CD4-positive, alpha-beta T cell treated with Interleukin-21 for 1 hour (primary cell): ENCODE measurements around the gene SLC6A6.
A peak's percentile ranks its signal among the peaks of the same experiment; 100 is the strongest.

Experiments
- DNase-seq: peaks from one replicate; pipeline ENCODE4 v3.0.0-alpha.2; 2020

Gene SLC6A6

GRCh38 chr3:14373753-14374376 is 28.5 kb upstream of the SLC6A6 start:
- DNase-seq: no peak

GRCh38 chr3:14374444-14374883 is 27.9 kb upstream of the SLC6A6 start:
- no peak for DNase-seq

DNA sequence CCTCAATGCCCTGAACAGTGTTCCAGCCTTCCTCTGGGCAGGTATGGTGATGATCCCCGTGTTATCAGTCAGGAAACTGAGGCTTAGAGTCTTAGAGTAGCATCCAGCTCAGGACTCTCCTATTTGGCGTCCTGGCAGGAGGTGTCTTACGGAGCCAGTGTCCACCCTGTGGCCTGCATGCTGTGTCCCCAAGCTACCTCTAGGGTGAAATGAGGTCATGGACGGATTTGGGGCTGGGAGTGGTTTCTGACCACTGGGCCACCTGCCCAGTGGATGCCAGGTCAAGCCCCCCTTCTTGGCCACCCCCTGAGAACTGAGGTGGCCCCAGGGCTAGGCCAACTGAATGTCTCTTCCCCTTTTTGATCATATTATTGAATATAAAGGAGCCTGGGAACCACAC is 27.2 kb upstream of the SLC6A6 start:
- DNase-seq: no peak

- no peak for DNase-seq
Measured at GRCh38 chr3:14376348-14377043, 25.9 kb upstream of the SLC6A6 start.

DNA sequence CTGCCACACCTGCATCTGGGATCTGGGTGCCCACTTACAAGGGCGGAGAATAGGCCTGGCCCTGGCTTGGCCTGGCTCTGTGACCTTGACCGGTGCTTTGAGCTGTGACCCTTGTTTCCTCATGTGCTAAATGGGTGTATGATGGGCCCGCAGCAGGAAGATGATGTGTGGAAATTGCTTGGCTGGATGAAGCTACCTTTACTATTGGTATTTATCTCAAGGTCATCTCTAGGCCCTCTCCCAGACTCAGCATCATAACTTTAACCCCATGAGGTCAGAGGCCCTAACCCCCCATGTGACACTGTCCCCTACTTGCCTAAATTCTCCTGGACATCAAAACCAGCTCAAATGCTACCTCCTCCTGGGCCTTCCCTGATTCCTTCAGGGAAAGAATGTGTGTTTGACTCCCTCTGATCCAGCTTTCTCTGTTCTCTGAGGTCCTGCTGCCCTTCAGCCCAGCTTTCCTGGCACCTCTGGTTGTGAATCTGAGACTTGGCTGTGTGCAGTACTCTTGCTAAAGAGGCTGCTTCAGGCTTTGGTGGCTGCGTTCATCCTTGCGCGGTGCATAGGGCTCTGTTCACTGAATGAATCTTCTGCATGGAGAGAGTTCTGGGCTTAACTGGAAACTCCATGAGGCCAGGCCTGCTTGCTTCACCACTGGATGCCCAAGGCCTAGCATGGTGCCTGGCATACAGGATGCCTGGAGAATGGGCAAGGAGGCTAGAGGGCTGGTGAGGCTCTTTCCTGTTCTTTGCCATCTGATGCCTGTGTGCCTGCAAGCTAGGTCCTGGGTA is 25.2 kb upstream of the SLC6A6 start:
- no peak for DNase-seq

- peak; percentile 62 for DNase-seq
Measured at GRCh38 chr3:14377838-14378169, 24.6 kb upstream of the SLC6A6 start.

GRCh38 chr3:14378415-14378814 is 24.0 kb upstream of the SLC6A6 start:
- no peak for DNase-seq

DNA sequence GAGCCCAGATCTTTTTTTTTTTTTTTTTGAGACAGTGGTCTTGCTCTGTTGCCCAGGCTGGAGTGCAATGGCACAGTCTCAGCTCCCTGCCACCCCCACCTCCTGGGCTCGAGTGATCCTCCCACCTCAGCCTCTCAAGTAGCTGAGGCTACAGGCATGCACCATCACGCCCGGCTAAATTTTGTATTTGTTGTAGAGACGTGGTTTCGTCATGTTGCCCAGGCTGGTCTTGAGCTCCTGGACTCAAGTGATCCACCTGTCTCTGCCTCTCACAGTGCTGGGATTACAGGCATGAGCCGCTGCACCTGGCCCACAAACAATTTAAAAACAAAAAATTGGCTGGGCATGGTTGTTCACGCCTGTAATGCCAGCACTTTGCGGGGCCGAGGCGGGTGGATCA is 22.6 kb upstream of the SLC6A6 start:
- DNase-seq: no peak

DNA sequence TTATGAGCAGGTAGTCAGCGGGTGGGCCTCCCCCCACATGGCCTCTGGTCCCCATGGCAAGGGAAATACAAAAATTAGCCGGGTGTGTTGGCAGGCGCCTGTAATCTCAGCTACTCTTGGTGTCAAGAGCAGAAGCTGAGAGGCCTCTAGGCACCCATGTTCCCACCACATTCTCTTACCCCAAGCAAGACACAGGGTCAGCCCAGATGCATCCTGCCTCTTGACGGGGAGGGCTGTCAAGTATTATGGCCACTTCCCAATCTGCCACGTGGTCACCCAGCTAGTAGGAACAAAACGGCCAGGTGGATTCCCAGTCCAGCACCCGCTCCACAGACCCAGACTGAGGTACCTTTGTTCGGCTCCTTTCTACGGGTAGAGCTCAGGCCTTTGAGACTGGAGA is 16.2 kb upstream of the SLC6A6 start:
- no peak for DNase-seq

- no peak for DNase-seq
Measured at GRCh38 chr3:14388201-14388600, 14.2 kb upstream of the SLC6A6 start.

- no peak for DNase-seq
Measured at GRCh38 chr3:14389166-14389606, 13.2 kb upstream of the SLC6A6 start.

DNA sequence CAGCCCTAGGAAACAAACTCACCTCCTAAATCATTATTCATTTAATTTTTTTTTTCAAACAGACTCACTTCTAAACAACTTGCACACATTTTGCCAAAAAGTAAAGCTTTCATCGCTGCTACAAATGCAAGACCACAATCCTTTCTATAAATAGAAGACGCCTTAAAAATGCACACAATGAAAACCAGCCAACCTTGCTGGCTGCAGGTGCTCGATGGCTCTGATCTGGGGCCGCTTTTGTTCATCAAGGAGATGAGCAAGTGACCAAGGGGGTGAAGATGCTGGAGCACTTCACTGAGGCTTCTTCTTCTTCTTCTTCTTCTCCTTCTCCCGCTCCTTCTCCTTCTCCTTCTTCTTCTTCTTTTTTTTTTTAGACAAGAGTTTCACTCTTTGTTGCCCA is 12.7 kb upstream of the SLC6A6 start:
- no peak for DNase-seq

GRCh38 chr3:14391033-14391432 is 11.4 kb upstream of the SLC6A6 start:
- no peak for DNase-seq

DNA sequence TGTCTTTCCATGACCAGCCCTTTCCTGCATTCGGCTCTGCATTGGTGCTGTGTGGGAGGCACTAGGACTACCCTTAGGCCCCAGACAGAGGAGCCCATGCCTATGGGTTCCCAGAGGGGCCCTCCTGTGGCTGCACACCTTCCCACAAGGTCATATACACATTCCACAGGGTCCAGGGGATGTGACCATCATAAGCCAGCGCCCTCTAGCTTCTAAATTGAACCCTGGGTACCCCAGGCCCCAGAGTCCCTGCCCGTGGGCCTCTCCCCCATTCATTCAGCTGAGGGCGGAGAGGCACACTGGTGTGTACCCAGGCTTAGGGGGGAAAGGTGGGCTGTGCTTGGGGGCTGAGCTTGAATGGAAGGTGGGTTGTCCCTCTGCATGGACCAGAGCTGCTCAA is 10.2 kb upstream of the SLC6A6 start:
- no peak for DNase-seq

- DNase-seq: no peak
Measured at GRCh38 chr3:14392803-14393319, 9.5 kb upstream of the SLC6A6 start.

GRCh38 chr3:14393440-14394106 is 8.8 kb upstream of the SLC6A6 start:
- no peak for DNase-seq

GRCh38 chr3:14396031-14396692 is 6.2 kb upstream of the SLC6A6 start:
- no peak for DNase-seq

DNA sequence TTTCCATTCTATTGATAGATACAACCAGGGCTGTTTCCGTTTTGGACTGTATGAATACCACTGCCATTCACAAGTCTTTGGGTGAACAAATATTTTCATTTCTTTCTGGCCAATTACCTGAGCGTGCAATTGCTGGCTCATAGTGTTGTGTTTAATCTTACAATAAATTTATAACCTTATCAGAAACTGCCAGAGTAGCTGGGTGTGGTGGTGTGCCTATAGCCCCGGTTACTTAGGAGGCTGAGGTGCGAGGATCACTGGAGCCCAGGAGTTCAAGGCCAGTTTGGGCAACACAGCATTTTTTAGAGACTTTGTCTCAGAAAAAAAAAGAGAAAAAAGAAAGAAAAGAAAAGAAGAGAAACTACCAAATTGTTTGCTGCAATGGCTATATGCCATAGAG is 5.4 kb upstream of the SLC6A6 start:
- DNase-seq: no peak

- DNase-seq: no peak
Measured at GRCh38 chr3:14397531-14397930, 4.9 kb upstream of the SLC6A6 start.

- no peak for DNase-seq
Measured at GRCh38 chr3:14397940-14398796, 4.2 kb upstream of the SLC6A6 start.

- DNase-seq: no peak
Measured at GRCh38 chr3:14398797-14399106, 3.7 kb upstream of the SLC6A6 start.
